Left hindlimb (tissue), 1 donor: ENCODE results near the gene FAM156B.
A peak's percentile ranks its signal among the peaks of the same experiment; 100 is the strongest.
"Not testable (repeated sequence)": the region's sequence is repeated elsewhere in the genome, so short reads cannot be mapped to it uniquely, and the experiment has no call there.

Experiments
- DNase-seq: peaks from one replicate; pipeline ENCODE4 v3.0.0-alpha.2; 2018

Gene FAM156B

DNA sequence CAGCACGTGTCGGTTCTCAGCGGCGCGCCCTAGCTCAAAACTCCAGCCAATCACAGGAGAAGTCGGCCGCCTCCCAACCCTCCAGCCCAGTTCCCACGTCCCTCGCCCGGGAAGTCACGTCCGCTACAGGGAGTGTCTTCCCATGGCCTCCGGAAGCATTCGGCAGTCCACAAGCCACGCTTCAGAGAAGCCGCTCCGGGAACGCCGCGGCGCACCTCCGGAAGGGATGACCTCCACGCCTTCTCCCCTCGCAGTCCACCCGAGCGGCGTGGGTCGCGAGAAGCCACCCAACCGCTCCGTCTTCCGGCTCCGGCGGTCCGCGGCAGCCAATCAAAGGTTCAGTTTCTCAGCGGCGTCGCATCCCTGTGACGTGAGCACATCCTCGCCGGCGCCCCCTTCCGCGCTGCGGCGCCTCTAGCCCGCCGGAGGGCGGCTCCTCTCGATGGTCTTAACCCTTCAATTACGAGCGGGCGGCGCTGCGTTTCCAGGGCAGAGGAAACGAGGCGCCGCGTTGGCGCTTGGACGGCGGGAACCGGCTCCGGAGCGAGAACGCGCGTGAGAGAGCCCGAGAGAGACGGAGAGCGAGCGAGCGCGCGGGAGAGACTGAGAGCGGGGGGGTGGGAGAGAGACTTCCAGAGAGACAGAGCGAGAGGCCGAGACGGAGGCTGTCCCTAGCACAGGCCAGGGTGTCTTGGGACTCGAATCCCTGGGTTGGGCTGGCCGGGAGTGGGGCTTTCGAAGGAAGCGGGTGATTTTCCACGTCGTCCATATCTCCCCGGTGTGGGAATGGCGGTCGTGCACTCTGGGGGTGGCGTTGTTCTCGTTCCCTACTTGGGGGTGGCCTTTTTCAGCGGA lies at the start of gene FAM156B:
Gene FAM156B, plus strand, starts transcription at position 476 of the 855 bp plus-strand sequence. CDS start 9,896 bp downstream, outside the sequence.
- not testable (repeated sequence) for DNase-seq

GRCh38 chrX:52852110-52852860 lies 44.8 kb upstream of the FAM156B start:
- no peak for DNase-seq

- DNase-seq: not testable (repeated sequence)
Observed at GRCh38 chrX:52856991-52857525, 40.1 kb upstream of the FAM156B start.

DNA sequence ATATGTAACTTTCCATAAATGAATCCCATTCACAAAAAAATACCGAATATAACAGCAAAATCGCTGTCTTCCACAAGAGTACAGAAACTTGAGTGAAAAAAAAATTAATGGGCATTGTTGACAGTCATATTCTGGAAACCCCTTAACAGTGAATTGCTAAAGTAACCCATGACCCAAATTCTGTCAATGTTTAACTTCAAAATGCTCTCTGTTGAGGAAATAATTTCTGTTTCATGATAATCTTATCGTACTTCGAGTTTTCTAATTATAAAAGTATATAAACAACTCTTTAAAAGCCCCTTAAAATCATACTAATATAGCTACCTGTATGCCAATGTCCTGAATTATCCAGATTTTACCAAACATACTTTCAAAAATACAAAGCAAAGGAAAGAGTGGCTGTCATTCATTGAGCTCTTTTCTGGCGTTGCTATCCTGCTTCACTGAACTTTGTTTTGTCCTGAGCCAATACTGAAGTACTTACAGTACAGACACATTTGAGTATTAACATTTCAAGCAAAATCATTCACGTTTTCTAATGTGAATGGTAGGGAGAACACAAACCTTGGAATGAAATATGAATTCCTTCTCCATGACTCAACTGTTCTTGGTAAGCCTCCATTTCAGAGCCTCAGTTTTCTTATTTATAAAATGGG lies 31.7 kb upstream of the FAM156B start:
- no peak for DNase-seq

GRCh38 chrX:52867610-52868348 lies 29.4 kb upstream of the FAM156B start, which contains the start of gene XAGE3:
TSS of gene XAGE3 (minus strand) at chrX:52868083. CDS start at chrX:52867133, 950 bp downstream.
- DNase-seq: no peak

DNA sequence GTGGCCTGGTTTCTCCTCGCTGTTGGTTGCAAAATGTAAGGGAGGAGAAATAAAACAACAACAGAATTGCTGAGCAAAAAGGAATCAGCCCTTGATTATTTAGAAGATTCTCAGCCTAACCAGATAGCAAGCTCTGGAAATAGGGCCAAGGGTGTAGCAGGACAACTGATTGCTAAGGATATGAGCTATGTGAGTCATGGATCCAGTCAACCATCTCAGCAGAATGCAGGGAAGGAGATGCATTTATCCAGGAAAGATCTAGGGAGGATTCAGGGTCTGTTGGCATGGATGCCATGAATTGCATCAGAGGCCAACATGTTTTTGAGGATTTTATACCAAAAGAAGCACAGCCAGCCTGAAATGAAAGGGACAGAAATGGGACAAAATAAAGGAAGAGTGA lies 27.1 kb upstream of the FAM156B start:
- DNase-seq: no peak

GRCh38 chrX:52873825-52874224 lies 23.3 kb upstream of the FAM156B start:
- not testable (repeated sequence) for DNase-seq

GRCh38 chrX:52874661-52875060 lies 22.5 kb upstream of the FAM156B start:
- DNase-seq: no peak

DNA sequence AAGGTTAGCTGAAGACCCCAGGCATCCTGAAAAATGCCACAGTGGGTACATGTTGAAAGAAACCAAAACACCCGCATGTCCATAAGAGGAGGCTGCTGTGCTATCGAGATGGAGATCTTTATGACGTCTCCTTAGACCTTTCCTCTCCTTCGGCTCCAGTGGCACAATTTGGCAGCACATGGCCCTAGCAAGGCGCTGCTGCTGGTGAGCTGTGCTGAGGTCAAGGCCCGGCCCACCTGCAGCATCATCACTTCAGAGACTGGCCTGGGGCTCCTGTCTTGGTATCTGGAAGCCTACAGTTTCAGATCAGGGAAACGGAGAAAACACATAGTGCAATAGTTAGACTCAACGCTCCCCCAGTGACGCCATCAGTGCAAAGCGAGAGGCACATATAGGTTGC lies 21.7 kb upstream of the FAM156B start:
- DNase-seq: not testable (repeated sequence)

DNA sequence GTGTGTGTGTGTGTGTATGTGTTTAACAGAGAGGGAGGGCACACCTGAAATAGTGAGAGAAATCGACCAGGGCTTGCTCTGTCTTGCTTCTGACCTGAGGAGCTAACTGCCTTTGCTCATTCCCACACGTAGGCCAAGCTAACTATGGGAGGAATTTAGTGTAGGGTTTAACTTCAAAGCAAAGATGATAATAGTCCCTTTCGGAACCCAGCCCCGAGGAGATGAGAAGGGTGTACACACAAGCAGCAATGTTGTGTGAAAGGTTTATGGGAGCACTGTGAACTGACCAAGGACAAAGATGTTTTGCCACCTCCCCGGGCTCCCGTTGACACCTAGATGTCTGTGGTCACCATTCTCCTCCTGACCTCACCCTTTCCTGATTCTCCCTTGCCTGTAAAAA lies 20.7 kb upstream of the FAM156B start:
- DNase-seq: not testable (repeated sequence)

- not testable (repeated sequence) for DNase-seq
Observed at GRCh38 chrX:52887459-52887858, 9.7 kb upstream of the FAM156B start.

GRCh38 chrX:52888090-52888489 lies 9.0 kb upstream of the FAM156B start:
- DNase-seq: not testable (repeated sequence)

GRCh38 chrX:52896438-52896837 lies 692 bp upstream of the FAM156B start:
- not testable (repeated sequence) for DNase-seq

GRCh38 chrX:52905531-52905930 lies 8.4 kb downstream of the FAM156B start:
- not testable (repeated sequence) for DNase-seq

- not testable (repeated sequence) for DNase-seq
Observed at GRCh38 chrX:52906072-52906471, 8.9 kb downstream of the FAM156B start.

GRCh38 chrX:52907137-52907536 lies 10.0 kb downstream of the FAM156B start:
- not testable (repeated sequence) for DNase-seq

DNA sequence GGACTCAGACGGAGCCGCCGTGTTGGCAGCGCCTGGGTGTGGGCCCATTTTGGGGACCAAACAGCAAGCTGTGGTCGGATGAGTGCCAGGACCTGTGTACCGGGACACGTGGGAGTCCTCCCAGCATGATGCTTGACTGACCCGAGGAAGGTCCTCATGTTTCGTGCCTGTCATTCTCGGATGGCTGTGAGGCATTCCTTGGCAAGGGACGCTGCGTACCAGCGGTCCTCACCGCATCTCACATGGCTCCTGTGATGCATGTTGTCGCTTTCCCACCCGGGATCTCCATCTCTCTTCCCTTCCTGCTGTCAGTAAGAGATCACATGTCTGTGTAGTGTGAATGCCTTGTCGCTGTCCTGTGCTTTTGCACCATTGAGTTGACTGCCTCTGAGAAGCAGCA lies 10.8 kb downstream of the FAM156B start:
- not testable (repeated sequence) for DNase-seq

DNA sequence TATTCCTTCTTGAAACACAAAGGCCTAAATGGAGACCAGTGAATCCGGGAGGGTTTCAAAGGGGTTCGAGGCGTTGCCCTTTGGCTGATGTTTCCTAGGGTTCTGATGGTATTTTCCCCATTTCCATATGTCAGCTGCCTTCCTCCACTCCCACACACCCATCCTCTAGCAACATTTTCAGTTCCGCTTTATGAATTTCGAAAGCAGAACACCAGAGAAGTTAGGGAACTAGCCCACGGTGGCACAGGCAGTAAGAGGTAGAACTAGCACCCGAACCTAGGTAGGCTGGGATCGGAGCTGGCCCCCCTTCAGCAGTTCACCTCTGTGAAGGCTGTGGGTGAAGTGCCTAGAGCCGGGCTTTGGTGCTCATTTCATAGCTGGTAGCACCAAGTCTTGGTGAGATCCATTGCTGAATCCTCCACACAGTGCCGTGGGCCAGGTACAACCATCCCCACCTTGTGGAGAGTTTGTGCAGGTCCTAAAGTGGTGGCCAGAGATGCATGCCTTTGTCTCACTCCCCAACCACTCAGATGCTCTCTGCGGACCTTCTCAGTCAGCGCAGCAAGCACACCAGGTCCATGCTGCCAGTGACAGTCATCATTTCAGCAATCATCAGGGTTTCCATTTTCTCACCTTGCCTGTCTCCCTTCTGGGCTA lies 12.3 kb downstream of the FAM156B start:
- DNase-seq: not testable (repeated sequence)

GRCh38 chrX:52913681-52914080 lies 16.6 kb downstream of the FAM156B start:
- not testable (repeated sequence) for DNase-seq

- not testable (repeated sequence) for DNase-seq
Observed at GRCh38 chrX:52914704-52915103, 17.6 kb downstream of the FAM156B start.

DNA sequence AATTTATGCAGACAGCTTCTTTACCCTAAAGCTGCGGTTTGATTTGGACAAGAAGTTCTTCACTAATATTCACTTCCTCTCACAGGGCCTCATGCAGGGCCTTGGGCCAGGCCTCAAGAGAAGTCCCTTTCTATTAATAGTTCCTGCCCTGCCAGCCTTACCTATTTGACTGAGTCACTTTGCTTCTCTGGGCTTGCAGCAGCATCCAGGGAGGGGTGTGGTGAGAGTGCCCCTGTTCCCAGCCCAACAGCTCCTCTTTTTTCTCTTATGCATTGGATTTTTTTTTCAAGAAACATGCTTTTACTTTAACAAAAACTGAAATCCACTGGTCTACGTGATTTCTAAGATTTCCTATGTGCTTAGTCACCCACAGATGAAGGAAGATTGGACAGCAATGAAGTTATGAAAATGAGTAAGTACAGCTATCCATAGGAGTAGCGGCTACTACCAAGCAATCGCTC lies 26.7 kb downstream of the FAM156B start:
- peak; percentile 44 for DNase-seq
